Natural killer cell (primary cell): ENCODE results near the gene APBA2. TPM values are rescaled to one million over a fixed set of nuclear protein-coding genes. Genes with fewer than 3 reads are reported as not detected.

Experiments
- ATAC-seq, 3 donors: fragments of 150-1000 bp in 2 of 3; fragments of 200-7000 bp in 1 of 3; cut with Tn5 transposase; 1 replicate in 1 of 3; 2 replicates in 2 of 3; pipeline ENCODE4 v1.10.0; 2021; ENCODE audit warnings: mild to moderate bottlenecking in 2 of 3, moderate library complexity in 2 of 3
- DNase-seq, 2 donors: peaks; one replicate each; pipeline versions ENCODE4 v3.0.0 to v3.0.0-alpha.2; 2013 to 2021; ENCODE audit warnings: mixed read lengths in 1 of 2
- H3K27ac ChIP-seq: one replicate; pipeline ENCODE4 v1.5.1; 2013; ENCODE audit warnings: mild to moderate bottlenecking, low read length
- H3K27me3 ChIP-seq: one replicate; pipeline ENCODE4 v1.6.1; 2013; ENCODE audit warnings: low read length; ENCODE audit not compliant: control insufficient read depth, insufficient read depth
- H3K36me3 ChIP-seq: one replicate; pipeline ENCODE4 v1.6.1; 2013; ENCODE audit warnings: low read length; ENCODE audit not compliant: control insufficient read depth, insufficient read depth
- H3K4me1 ChIP-seq: one replicate; pipeline ENCODE4 v1.6.1; 2013; ENCODE audit warnings: low read length; ENCODE audit not compliant: control insufficient read depth, insufficient read depth
- H3K4me3 ChIP-seq: one replicate; pipeline ENCODE4 v1.5.1; 2013; ENCODE audit warnings: low read length
- H3K9me3 ChIP-seq: one replicate; pipeline ENCODE4 v1.6.1; 2013; ENCODE audit warnings: low read length; ENCODE audit not compliant: control insufficient read depth, insufficient read depth
- H3K27ac Mint-ChIP-seq, 2 donors: one replicate each; pipeline ENCODE4 v1.8.0; 2022; ENCODE audit warnings: mild to moderate bottlenecking in 2 of 2, mixed read lengths in 2 of 2, moderate library complexity in 1 of 2
- H3K27me3 Mint-ChIP-seq, 2 donors: one replicate each; pipeline ENCODE4 v1.8.0; 2022; ENCODE audit warnings: low read depth in 2 of 2, mixed read lengths in 2 of 2
- H3K36me3 Mint-ChIP-seq: one replicate; pipeline ENCODE4 v1.8.0; 2022; ENCODE audit warnings: mixed read lengths
- H3K4me1 Mint-ChIP-seq, 2 donors: one replicate each; pipeline ENCODE4 v1.8.0; 2022; ENCODE audit warnings: mixed read lengths in 2 of 2
- H3K4me3 Mint-ChIP-seq: one replicate; pipeline ENCODE4 v1.8.0; 2022; ENCODE audit warnings: mild to moderate bottlenecking, moderate library complexity, mixed read lengths
- H3K9me3 Mint-ChIP-seq, 2 donors: one replicate each; pipeline ENCODE4 v1.8.0; 2022; ENCODE audit warnings: mixed read lengths in 2 of 2
- CTCF ChIP-seq: fragments of 200-600 bp; IDR thresholded peaks from one replicate; pipeline ENCODE4 v1.8.0; 2022; ENCODE audit warnings: antibody characterized with exemption
- WGBS: methylation state at CpG from one replicate; pipeline ENCODE4 v1.1.7; 2013; ENCODE audit warnings: missing lambda C conversion rate; ENCODE audit not compliant: insufficient coverage; 5-methylcytosine and 5-hydroxymethylcytosine counted together
- intact Hi-C: fragments of 100-400 bp; cut with micrococcal nuclease; formaldehyde crosslinking; loops from one replicate; pipeline ENCODE4 v1.14.2; 2022
- total RNA-seq, 4 donors: library from RNA; stranded (reverse); fragments of 120-200 nt in 1 of 4; gene quantifications; one replicate each; pipeline versions ENCODE4 v1.2.3 to v1.2.4, GENCODE V29; 2013 to 2022

The APBA2 gene
- total RNA-seq, 3 donors from 2014 or later (not counting 1 experiment from before 2014, with no cell fraction given): 96.4 to 119 (median 97.9) TPM

- H3K4me3 Mint-ChIP-seq: no peak overlapping the region
- no peaks in the 10 kb centered on the region for H3K4me1 ChIP-seq
Observed at GRCh38 chr15:28904541-28905315, 19.0 kb downstream of the APBA2 start.

GRCh38 chr15:28907338-28907960 is 21.7 kb downstream of the APBA2 start:
- peaks cover 9% of the 10 kb centered on the region for H3K4me1 ChIP-seq
- no peaks in the 10 kb centered on the region for H3K36me3 ChIP-seq
- Mint-ChIP-seq H3K9me3 (no peaks in the 10 kb centered on the region), H3K27me3 (no peaks in the 10 kb centered on the region), H3K4me3 (no peak overlapping the region), H3K36me3 (no peaks in the 10 kb centered on the region), H3K27ac (peak overlapping the region in 1 of 2 donors; percentile 15), H3K4me1 (peaks cover 48 to 58% of the 10 kb centered on the region in 2 donors)
- H3K9me3 ChIP-seq: no peaks in the 10 kb centered on the region
- no peak for TF ChIP-seq CTCF
- ATAC-seq (no peak), DNase-seq (no peak)
- whole genome bisulfite sequencing: 87% methylated on average over 11 of the region's 11 CpGs
- H3K27ac ChIP-seq: no peak overlapping the region
- no peaks in the 10 kb centered on the region for H3K27me3 ChIP-seq
- intact Hi-C loops: no loop called here
- H3K4me3 ChIP-seq: no peak overlapping the region

More at GRCh38 chr15:28904541-28905315, 19.0 kb downstream of the APBA2 start:
- intact Hi-C loops: no loop called here
- no peaks in the 10 kb centered on the region for H3K9me3 Mint-ChIP-seq
- H3K4me1 Mint-ChIP-seq: peaks cover 38 to 60% of the 10 kb centered on the region in 2 donors
- no peaks in the 10 kb centered on the region for H3K27me3 ChIP-seq
- H3K36me3 ChIP-seq: no peaks in the 10 kb centered on the region
- no peaks in the 10 kb centered on the region for H3K9me3 ChIP-seq
- H3K4me3 ChIP-seq: no peak overlapping the region
- peak overlapping the region; percentile 41 to 60 for H3K27ac Mint-ChIP-seq
- no peak for TF ChIP-seq CTCF
- no peaks in the 10 kb centered on the region for H3K27me3 Mint-ChIP-seq
- no peaks in the 10 kb centered on the region for H3K36me3 Mint-ChIP-seq
- H3K27ac ChIP-seq: no peak overlapping the region
- WGBS: 58% methylated on average over 11 of the region's 11 CpGs
- no peak for ATAC-seq
- DNase-seq: no peak

- H3K4me3 Mint-ChIP-seq: no peak overlapping the region
- intact Hi-C loops: no loop called here
Observed at GRCh38 chr15:28909958-28910500, 24.3 kb downstream of the APBA2 start.

More at GRCh38 chr15:28909958-28910500, 24.3 kb downstream of the APBA2 start:
- Histone ChIP-seq H3K36me3 (no peaks in the 10 kb centered on the region), H3K4me3 (no peak overlapping the region), H3K27me3 (no peaks in the 10 kb centered on the region), H3K27ac (no peak overlapping the region), H3K9me3 (no peaks in the 10 kb centered on the region), H3K4me1 (peaks cover 19% of the 10 kb centered on the region)
- no peak for ATAC-seq
- no peak for TF ChIP-seq CTCF
- no peaks in the 10 kb centered on the region for H3K27me3 Mint-ChIP-seq
- 96% methylated on average over 7 of the region's 7 CpGs for WGBS
- no peak overlapping the region for H3K27ac Mint-ChIP-seq
- DNase-seq: no peak
- no peaks in the 10 kb centered on the region for H3K36me3 Mint-ChIP-seq
- H3K9me3 Mint-ChIP-seq: no peaks in the 10 kb centered on the region
- H3K4me1 Mint-ChIP-seq: peaks cover 30 to 47% of the 10 kb centered on the region in 2 donors
